GM21515 (cell line): ENCODE results near the gene CHAD.
"Not testable (repeated sequence)": the region's sequence is repeated elsewhere in the genome, so short reads cannot be mapped to it uniquely, and the experiment has no call there.

Experiments used
- ATAC-seq: cut with Tn5 transposase; IDR thresholded peaks from one replicate; pipeline ENCODE4 v1.9.1; 2021; ENCODE audit not compliant: unreplicated experiment

Gene CHAD

GRCh38 chr17:50495217-50495823 lies 26.6 kb upstream of the CHAD start:
- ATAC-seq, result no peak

GRCh38 chr17:50493744-50494143 lies 25.1 kb upstream of the CHAD start:
- no peak for ATAC-seq

GRCh38 chr17:50492214-50492613 lies 23.5 kb upstream of the CHAD start:
- no peak for ATAC-seq

GRCh38 chr17:50491505-50491904 lies 22.8 kb upstream of the CHAD start:
- ATAC-seq, result no peak

DNA sequence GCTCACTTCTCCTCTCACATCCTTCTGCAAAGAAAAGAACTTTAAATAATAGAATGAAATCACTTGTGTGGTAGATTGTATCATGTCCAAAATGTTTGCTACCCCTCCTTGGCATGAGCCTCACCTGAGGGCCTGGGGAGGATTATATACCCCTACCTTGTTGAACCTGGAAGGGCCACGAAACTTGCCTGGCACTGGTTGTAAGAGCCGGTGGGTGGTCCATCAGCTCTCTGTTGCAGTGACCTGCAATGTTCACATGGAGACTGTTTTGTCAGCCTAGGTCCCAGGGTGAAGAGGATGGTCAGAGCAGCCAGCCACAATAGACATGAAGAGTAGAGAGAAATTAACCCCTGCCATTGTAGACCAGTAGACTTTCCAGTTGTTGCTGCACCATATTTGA lies 20.2 kb upstream of the CHAD start:
- no peak for ATAC-seq

DNA sequence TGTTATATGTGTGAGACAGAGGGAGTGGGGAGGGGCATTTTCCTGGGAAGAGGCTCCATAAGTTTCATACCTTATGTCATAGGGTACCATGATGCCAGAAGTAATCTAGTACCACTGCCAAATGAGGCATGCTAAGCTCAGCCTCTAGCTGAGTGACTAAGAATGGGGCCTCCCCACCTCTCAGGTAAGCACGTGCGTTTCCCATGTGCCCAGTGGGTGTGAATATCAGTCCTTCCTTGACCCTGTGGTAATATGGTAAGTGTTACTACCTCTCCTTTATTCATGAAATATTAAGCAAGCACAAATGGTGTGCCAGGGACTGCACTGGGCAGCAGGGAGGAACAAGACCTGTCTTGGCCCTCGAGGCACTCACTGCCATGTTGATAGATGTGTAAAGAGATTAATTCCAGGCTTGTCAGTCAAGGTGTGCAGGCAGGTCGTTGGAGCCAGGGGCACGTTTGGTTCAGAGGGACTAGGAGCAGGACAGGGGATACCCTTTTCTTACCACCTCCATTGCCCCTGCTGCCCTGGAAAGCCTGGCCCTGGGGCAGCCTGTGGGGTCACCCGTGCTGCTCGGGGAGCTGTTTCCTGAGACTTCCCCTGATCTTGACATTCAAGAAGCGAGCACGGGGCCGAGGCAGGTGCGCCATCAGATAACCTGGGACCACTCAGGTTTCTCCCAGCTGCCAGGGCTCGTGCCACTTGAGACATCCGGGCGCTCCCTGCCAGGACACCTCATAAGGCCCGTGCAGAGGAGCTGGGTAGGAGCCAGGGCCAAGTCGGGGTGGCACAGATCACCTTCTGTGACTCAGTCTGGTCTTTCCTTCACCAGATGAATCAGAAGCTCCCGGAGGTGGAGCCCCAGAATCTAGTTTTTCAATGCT lies 18.8 kb upstream of the CHAD start:
- no peak for ATAC-seq

GRCh38 chr17:50484386-50485155 lies 15.9 kb upstream of the CHAD start:
- ATAC-seq, result no peak

- ATAC-seq, result no peak
These were observed 14.6 kb upstream of the CHAD start for GRCh38 chr17:50483266-50483665.

- ATAC-seq, result no peak
These were observed 13.8 kb upstream of the CHAD start for GRCh38 chr17:50482516-50482915.

DNA sequence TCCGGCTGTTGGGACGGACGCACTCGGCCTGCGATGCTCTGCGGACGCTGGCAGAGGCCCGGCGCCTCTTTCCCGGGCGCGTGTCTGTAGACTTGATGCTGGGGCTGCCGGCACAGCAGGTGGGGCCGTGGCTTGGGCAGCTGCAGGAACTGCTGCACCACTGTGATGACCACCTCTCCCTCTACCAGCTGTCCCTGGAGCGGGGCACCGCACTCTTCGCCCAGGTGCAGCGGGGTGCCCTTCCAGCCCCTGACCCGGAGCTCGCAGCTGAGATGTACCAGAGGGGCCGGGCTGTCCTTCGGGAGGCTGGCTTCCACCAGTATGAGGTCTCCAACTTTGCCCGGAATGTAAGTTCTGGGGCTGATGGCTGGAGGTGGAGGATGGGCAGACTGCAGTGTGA lies 13.4 kb upstream of the CHAD start:
- ATAC-seq, result no peak

DNA sequence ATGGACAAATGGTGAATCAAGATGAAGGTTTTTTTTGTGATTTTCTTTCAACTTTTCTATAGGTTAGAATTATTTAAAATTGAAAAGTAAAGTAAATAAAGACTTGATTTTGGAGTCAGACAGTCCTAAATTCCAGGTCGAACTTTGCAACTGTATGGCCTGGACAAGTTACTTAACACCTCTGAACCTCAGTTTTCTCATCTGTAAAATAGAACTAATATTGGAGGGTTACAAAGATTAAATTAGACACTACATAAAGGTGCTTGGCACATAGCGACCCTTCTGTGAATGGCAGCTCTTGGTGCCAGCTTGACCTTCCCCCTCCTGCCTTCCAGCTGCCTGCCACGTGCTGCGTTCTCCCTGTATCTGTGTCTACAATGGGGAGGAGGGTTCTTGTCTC lies 13.0 kb upstream of the CHAD start:
- no peak for ATAC-seq

DNA sequence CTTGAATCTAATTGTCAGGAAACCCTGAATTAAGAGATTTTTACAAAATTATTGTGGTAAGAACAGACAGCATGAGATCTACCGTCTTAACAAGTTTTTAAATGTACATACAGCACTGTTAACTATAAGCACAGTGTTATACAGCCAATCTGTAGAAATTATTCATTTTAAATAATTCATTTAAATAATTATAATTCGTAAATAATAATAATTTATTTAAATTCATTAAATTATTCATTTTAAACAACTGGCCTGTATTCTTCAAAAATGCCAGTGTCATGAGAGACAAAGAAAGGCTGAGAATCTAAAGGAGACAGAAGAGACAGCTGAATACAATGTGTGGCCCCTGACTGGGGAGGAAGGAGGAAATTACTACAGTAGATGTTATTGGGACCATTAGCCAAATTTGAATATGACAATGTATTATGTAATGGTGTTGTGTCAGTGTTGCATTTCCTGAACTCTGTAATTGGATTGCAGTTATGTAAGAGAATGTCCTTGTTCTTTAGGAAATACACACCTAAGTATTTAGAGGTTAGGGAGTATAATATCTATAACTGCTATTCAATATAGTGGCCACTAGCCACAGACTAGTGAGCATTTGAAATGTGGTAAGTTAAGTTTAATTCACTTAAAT lies 12.3 kb upstream of the CHAD start:
- no peak for ATAC-seq

DNA sequence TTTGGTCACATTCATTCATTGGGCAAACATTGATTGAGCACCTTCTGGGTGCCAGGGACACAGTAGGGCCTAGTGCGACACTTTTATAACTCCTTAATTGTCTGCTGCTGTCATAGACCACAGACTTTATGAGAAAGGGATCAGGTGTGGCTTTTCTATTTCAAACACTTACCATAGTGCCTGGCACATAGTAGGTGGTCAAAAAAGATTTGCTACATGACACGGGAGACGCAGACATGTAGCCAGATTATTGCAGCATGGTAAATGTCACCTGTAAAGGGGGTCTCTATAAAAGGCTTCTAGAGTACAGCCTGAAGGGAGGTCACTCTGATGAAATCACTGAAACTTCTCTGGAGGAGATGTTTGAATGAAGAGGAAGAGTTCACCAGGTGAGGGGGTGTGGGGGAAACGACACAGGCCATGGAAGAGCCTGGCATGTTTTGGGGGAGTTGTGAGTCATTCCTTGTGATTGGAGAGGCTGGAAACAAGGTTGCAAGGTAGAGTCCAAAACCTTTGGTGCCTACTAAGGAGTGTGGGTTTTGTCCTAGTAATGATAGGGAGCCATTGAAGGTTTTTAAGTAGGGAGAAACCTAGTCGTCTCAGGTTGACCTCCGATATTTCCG lies 11.6 kb upstream of the CHAD start:
- ATAC-seq, result no peak

DNA sequence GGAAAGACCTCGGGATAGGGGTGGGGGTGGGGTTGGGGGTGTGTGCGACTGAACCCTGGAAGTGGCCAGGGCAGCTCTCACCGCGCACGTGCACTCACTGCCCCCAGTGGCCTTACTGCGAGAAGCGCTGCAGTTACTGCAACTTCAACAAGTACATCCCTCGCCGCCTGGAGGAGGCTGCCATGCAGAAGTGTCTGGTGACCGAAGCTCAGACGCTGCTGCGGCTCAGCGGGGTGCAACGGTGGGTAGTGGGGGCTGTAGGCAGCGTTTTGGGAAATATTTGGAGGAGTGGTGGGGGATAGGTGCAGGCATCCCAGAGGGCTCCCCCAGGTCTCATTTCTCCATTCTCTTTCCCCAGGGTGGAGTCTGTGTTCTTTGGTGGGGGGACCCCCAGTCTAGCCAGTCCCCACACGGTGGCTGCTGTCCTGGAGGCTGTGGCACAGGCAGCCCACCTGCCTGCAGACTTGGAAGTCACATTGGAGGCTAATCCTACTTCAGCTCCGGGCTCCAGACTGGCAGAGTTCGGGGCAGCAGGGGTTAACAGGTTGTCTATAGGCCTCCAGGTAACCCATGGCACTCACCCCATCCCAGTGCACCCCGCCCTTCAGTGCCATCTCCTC lies 11.0 kb upstream of the CHAD start:
- ATAC-seq, result peak; percentile 31

DNA sequence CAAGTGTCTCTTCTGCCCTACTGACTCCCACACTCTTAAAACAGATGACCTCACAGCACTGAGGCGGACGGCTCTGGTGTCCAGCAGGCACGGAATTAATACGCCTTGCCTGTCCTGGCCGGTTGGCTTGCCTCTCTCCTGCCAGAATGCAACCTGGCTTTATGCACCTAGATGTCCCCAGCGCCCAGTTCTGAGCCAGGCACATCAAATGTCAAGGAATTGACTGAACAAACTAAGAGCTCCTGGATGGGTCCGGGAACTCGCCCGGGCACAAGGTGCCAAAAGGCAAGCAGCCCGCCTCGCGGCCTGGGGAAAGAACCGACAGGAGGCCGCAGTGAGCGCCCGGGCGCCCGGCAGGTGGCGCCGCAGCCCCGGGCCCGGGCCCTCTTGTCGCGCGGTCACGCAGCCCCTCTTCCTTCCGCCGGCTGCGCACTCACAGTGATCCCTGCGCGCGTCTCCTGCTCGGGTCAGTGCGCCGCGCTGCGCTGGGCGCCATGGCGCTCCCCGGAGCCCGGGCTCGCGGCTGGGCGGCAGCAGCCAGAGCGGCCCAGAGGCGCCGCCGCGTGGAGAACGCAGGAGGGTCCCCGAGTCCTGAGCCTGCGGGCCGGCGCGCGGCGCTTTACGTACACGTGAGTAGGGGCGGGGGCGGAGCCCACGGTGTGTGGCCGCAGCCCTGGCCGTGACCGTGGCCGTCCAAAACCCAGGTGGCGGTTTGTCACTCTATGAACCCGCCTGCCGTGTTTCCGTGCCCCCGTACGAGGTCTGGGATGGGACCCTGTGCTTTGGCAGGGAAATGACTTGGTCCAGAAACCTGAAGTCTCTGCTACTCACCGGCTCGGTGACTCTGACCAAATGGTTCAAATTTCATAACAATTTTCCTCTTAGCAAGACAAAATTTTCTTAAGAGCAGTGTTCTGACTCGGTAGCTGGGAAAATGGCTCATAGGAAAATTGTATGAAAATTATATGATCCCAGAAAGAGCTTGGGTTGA lies 10.0 kb upstream of the CHAD start, which contains the start of gene RSAD1:
Gene RSAD1 (plus strand): TSS at position 470 of the 991 bp plus-strand sequence. CDS start 25 bp downstream, at position 495.
- ATAC-seq, result peak; percentile 91

GRCh38 chr17:50477976-50478375 lies 9.3 kb upstream of the CHAD start:
- no peak for ATAC-seq

- ATAC-seq, result no peak
These were observed 8.1 kb upstream of the CHAD start for GRCh38 chr17:50476545-50477315.

- ATAC-seq, result not testable (repeated sequence)
These were observed 7.3 kb upstream of the CHAD start for GRCh38 chr17:50475775-50476544.
